OCI-LY3 (cell line): ENCODE results near the gene KRT26.
"Not testable (repeated sequence)": the region's sequence is repeated elsewhere in the genome, so short reads cannot be mapped to it uniquely, and the experiment has no call there.

Experiments used
- H2AFZ ChIP-seq: fragments of 200-600, 300-600 bp; shearing (Covaris generic); 2 replicates; pipeline ENCODE4 v1.6.0; 2014; ENCODE audit warnings: antibody characterized with exemption, low read depth, low read length
- H3K27ac ChIP-seq: fragments of 200-600, 300-600 bp; sonication (generic); 2 replicates; pipeline ENCODE4 v1.5.1; 2014; ENCODE audit warnings: mild to moderate bottlenecking, low read length, moderate library complexity, mixed read lengths
- H3K27me3 ChIP-seq: fragments of 200-600, 300-600 bp; sonication (generic); 2 replicates; pipeline ENCODE4 v1.6.1; 2014; ENCODE audit warnings: low read depth, low read length, mixed read lengths
- H3K36me3 ChIP-seq: fragments of 200-600, 300-600 bp; sonication (generic); replicated peaks from 2 replicates; pipeline ENCODE3; 2014; ENCODE audit warnings: low read depth, low read length, mixed read lengths
- H3K4me1 ChIP-seq: fragments of 300-600, 200-600 bp; sonication (generic); 2 replicates; pipeline ENCODE4 v1.6.1; 2014; ENCODE audit warnings: low read length, mixed read lengths
- H3K4me2 ChIP-seq: fragments of 200-600, 300-600 bp; sonication (generic); 2 replicates; pipeline ENCODE4 v1.6.1; 2014; ENCODE audit warnings: low read length, mixed read lengths
- H3K4me3 ChIP-seq: fragments of 300-600, 200-600 bp; sonication (generic); 2 replicates; pipeline ENCODE4 v1.5.1; 2014; ENCODE audit warnings: antibody characterized with exemption, mild to moderate bottlenecking, low read length, moderate library complexity
- H3K79me2 ChIP-seq: fragments of 300-600, 200-600 bp; shearing (Covaris generic); 2 replicates; pipeline ENCODE4 v1.6.1; 2014; ENCODE audit warnings: mild to moderate bottlenecking, low read length, mixed read lengths
- H3K9ac ChIP-seq: fragments of 300-600, 200-600 bp; shearing (Covaris generic); 2 replicates; pipeline ENCODE4 v1.6.0; 2014; ENCODE audit warnings: mild to moderate bottlenecking, low read length, moderate library complexity
- H3K9me3 ChIP-seq: fragments of 200-600, 300-600 bp; shearing (Covaris generic); 2 replicates; pipeline ENCODE4 v1.6.1; 2014; ENCODE audit warnings: low read length, mixed read lengths; ENCODE audit not compliant: insufficient read depth
- H4K20me1 ChIP-seq: fragments of 200-600, 300-600 bp; sonication (generic); 2 replicates; pipeline ENCODE4 v1.6.1; 2016; ENCODE audit warnings: low read length, mixed read lengths; ENCODE audit not compliant: insufficient read depth
- EZH2phosphoT487 ChIP-seq: fragments of 200-600 bp; shearing (Covaris generic); IDR thresholded peaks from 2 replicates; pipeline ENCODE4 v1.6.1; 2018; ENCODE audit warnings: antibody characterized with exemption, mixed run types, low read depth
- TF ChIP-seq, protein P1 (sequence below): fragments of 200-600, 300-600 bp; sonication (generic); IDR thresholded peaks from 2 replicates; pipeline ENCODE4 v1.5.1; 2014; ENCODE audit warnings: antibody characterized with exemption, low read length, low read depth

Gene KRT26

DNA sequence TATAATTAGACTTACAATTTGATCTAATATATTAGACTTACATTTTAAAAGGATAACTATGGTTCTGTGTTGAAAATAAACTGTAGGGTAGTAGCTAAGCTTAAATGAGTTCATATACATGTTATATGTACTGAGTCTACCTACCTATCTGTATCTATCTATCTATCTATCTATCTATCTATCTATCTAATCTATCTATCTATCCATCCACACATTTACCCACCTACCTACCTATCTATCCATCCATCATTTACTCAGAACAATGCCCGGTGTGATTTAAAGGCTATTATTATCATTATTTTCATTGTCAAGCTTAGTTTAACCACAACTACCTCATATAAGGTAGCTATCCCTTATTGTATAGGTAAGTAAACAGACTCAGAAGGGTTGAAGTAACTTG is 43.4 kb upstream of the KRT26 start:
- no peak overlapping the region for H3K27ac ChIP-seq
- peaks cover 9% of the 10 kb centered on the region for H3K27me3 ChIP-seq
- H3K36me3 ChIP-seq, result peaks cover 13% of the 10 kb centered on the region
- no peak overlapping the region for H3K9ac ChIP-seq
- no peaks in the 10 kb centered on the region for H3K9me3 ChIP-seq
- no peak overlapping the region for H3K4me3 ChIP-seq
- H3K79me2 ChIP-seq, result peaks cover 12% of the 10 kb centered on the region
- no peak overlapping the region for H3K4me2 ChIP-seq
- H4K20me1 ChIP-seq, result no peaks in the 10 kb centered on the region
- TF ChIP-seq, protein P1, sequence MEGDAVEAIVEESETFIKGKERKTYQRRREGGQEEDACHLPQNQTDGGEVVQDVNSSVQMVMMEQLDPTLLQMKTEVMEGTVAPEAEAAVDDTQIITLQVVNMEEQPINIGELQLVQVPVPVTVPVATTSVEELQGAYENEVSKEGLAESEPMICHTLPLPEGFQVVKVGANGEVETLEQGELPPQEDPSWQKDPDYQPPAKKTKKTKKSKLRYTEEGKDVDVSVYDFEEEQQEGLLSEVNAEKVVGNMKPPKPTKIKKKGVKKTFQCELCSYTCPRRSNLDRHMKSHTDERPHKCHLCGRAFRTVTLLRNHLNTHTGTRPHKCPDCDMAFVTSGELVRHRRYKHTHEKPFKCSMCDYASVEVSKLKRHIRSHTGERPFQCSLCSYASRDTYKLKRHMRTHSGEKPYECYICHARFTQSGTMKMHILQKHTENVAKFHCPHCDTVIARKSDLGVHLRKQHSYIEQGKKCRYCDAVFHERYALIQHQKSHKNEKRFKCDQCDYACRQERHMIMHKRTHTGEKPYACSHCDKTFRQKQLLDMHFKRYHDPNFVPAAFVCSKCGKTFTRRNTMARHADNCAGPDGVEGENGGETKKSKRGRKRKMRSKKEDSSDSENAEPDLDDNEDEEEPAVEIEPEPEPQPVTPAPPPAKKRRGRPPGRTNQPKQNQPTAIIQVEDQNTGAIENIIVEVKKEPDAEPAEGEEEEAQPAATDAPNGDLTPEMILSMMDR, result no peak
- TF ChIP-seq EZH2phosphoT487, result no peak
- H3K4me1 ChIP-seq, result peaks cover 17% of the 10 kb centered on the region
- H2AFZ ChIP-seq, result no peak overlapping the region

GRCh38 chr17:40814657-40815056 is 42.7 kb upstream of the KRT26 start:
- not testable (repeated sequence) for H3K9ac ChIP-seq, H4K20me1 ChIP-seq, H2AFZ ChIP-seq, H3K27ac ChIP-seq, H3K9me3 ChIP-seq, H3K4me2 ChIP-seq, H3K4me3 ChIP-seq, H3K4me1 ChIP-seq
- Histone ChIP-seq H3K79me2 (peaks cover 12% of the 10 kb centered on the region), H3K27me3 (peaks cover 16% of the 10 kb centered on the region), H3K36me3 (peaks cover 13% of the 10 kb centered on the region)

DNA sequence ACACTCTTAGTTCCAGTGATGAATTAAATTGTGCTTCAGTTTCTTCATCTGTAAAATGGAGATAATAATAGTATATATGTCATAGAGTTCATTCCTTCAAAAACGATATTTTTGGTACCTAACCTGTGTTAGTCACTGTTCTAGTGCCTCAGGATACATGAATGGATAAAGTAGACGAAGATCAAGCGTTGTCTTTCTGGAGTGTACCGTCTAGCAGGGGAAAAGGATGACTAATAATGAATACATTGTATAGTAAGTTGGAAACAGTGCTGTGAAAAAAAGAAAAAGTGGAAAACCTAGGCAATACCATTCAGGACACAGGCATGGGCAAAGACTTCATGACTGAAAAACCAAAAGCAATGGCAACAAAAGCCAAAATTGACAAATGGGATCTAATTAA is 41.8 kb upstream of the KRT26 start:
- no peak overlapping the region for H2AFZ ChIP-seq
- H3K36me3 ChIP-seq, result peaks cover 13% of the 10 kb centered on the region
- H3K9ac ChIP-seq, result no peak overlapping the region
- no peaks in the 10 kb centered on the region for H4K20me1 ChIP-seq
- H3K27ac ChIP-seq, result no peak overlapping the region
- peaks cover 22% of the 10 kb centered on the region for H3K27me3 ChIP-seq
- H3K4me3 ChIP-seq, result no peak overlapping the region
- H3K4me1 ChIP-seq, result peaks cover 5% of the 10 kb centered on the region; the same call in 1 of the 2 replicates
- TF ChIP-seq EZH2phosphoT487, result no peak
- TF ChIP-seq, protein P1, result no peak
- H3K9me3 ChIP-seq, result no peaks in the 10 kb centered on the region
- H3K79me2 ChIP-seq, result peaks cover 12% of the 10 kb centered on the region
- no peak overlapping the region for H3K4me2 ChIP-seq

GRCh38 chr17:40812639-40813038 is 40.6 kb upstream of the KRT26 start:
- Histone ChIP-seq H3K27ac (no peak overlapping the region), H3K9me3 (no peaks in the 10 kb centered on the region), H3K36me3 (peaks cover 11% of the 10 kb centered on the region), H3K4me3 (no peak overlapping the region), H3K4me1 (no peaks in the 10 kb centered on the region), H3K27me3 (peaks cover 28% of the 10 kb centered on the region), H2AFZ (no peak overlapping the region), H3K79me2 (peaks cover 4% of the 10 kb centered on the region), H3K9ac (no peak overlapping the region), H3K4me2 (no peak overlapping the region), H4K20me1 (no peaks in the 10 kb centered on the region)
- TF ChIP-seq EZH2phosphoT487, result no peak
- TF ChIP-seq, protein P1, result no peak

- no peak for TF ChIP-seq EZH2phosphoT487
- TF ChIP-seq, protein P1, result no peak
- H3K4me1 ChIP-seq, result no peaks in the 10 kb centered on the region
- peaks cover 43% of the 10 kb centered on the region for H3K27me3 ChIP-seq
- no peak overlapping the region for H3K4me3 ChIP-seq
- no peak overlapping the region for H3K4me2 ChIP-seq
- no peak overlapping the region for H2AFZ ChIP-seq
- H3K36me3 ChIP-seq, result no peaks in the 10 kb centered on the region
- no peak overlapping the region for H3K9ac ChIP-seq
- no peak overlapping the region for H3K27ac ChIP-seq
- H4K20me1 ChIP-seq, result no peaks in the 10 kb centered on the region
- H3K9me3 ChIP-seq, result no peaks in the 10 kb centered on the region
- no peaks in the 10 kb centered on the region for H3K79me2 ChIP-seq
These were observed 38.5 kb upstream of the KRT26 start for GRCh38 chr17:40810494-40810893.
